Body of pancreas (tissue), 4 donors: ENCODE measurements around the gene AKAP5.

Source experiments
- POLR2A ChIP-seq, 3 donors: fragments of 450-650 bp; IDR thresholded peaks; one replicate each; pipeline ENCODE4 v1.6.1; 2016; ENCODE audit warnings: antibody characterized with exemption in 3 of 3, mild to moderate bottlenecking in 2 of 3
- TF ChIP-seq, protein P1 (sequence below), 7 experiments: fragments of 450-650 bp in 4 of 7; fragments of 200-600 bp in 3 of 7; sonication (generic) in 3 of 7; IDR thresholded peaks; one replicate each; pipeline ENCODE4 v1.5.1; 2016 to 2019; ENCODE audit warnings: antibody characterized with exemption in 7 of 7

DNA sequence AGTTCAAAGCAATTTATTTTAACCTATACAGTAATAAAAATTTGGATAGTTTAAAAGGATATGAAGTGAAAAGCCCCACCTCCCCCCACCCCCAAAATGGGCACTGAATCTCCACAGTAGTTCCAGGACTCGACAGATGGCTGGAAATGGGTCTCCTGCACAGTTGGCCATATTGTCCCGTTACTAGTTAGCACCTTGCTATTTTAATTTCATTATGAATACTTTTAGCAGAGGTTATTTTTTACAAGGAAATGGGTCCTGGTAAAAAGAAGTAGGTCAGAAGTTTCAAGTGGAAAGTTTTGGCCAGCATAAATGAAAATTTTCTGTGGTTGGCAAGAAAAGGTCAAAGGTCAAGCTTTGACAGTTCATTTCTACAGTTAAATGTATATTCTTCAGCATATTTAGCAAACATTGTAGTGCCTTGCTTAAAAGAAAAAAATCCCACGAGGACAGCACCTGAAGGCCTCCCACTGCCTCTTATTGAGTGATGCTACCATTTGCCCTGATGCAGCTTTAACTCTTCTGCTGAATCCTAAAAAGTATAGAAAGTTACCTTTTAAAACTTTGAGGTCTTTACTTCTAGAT is 48.9 kb upstream of the AKAP5 start:
- no peak for TF ChIP-seq POLR2A (IDR thresholded peaks at IDR 0.05)
- TF ChIP-seq, protein P1, sequence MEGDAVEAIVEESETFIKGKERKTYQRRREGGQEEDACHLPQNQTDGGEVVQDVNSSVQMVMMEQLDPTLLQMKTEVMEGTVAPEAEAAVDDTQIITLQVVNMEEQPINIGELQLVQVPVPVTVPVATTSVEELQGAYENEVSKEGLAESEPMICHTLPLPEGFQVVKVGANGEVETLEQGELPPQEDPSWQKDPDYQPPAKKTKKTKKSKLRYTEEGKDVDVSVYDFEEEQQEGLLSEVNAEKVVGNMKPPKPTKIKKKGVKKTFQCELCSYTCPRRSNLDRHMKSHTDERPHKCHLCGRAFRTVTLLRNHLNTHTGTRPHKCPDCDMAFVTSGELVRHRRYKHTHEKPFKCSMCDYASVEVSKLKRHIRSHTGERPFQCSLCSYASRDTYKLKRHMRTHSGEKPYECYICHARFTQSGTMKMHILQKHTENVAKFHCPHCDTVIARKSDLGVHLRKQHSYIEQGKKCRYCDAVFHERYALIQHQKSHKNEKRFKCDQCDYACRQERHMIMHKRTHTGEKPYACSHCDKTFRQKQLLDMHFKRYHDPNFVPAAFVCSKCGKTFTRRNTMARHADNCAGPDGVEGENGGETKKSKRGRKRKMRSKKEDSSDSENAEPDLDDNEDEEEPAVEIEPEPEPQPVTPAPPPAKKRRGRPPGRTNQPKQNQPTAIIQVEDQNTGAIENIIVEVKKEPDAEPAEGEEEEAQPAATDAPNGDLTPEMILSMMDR (IDR thresholded peaks at IDR 0.05): no peak
